ENCODE data around the gene EMID1.

DNA sequence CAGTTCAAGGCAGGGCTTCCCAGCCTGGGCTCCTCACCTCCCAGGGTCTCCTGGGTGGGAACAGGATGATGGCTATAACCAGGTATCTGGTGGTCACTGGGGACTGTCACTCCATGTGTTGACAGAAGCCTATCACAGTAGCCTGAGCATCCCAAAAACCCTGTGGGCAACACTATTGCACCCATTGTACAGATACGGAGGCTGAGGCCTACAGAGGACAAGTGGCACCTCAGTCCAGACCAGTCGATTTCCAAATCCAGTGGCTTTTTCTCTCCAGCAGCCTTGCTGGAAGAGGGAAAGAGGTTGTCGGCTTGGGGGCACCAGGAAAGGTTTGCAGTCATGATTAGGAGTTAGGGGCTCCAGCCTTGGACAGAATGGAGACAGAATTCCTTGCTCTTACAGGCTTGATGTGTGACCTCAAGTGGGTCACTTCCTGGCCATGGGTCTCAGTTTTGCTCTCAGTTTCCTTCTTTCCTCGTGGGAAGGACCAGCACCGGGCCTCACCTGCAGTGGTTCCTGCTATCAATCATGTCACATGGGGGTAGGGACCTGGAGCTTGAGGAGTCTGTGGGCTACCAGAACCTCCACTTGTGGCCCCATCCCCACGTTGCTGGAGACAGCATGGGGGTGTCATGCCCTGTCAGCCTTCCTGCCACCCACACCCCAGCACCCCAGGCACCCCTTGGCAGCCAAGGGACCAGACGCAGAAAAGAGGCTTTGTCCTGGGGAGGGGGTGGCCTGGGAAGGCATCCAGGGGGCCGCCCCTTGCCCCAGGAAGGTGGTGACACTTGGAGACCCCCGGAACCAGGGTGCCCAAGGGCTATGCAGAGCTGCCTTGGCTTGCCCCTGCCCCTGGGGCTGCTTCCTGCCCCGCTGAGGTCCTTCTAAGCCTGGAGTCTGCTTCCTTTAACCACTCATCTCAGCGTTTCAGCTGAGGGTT lies 2.1 kb downstream of the EMID1 start:
- TF ChIP-seq CTCF (IDR thresholded peaks at IDR 0.05) (no peak), POLR2A (IDR thresholded peaks at IDR 0.05) (no peak)
